HepG2 (cell line): ENCODE data around the gene USP32. TPM values are rescaled to one million over a fixed set of nuclear protein-coding genes. Genes with fewer than 3 reads are reported as not detected.

Experiments used
- ARNT2 ChIP-seq: sonication (generic); formaldehyde crosslinking; IDR thresholded peaks from 2 replicates; pipeline ENCODE4 v1.8.0; 2022; ENCODE audit warnings: mild to moderate bottlenecking, low read depth, missing genetic modification reagents, moderate library complexity
- ATAD3A ChIP-seq: sonication (generic); formaldehyde crosslinking; IDR thresholded peaks from 2 replicates; pipeline ENCODE4 v1.4.0; 2020; ENCODE audit warnings: missing genetic modification reagents
- KDM2A ChIP-seq: sonication (generic); formaldehyde crosslinking; IDR thresholded peaks from 2 replicates; pipeline ENCODE4 v1.4.0; 2020; ENCODE audit warnings: low read depth, missing genetic modification reagents, borderline replicate concordance
- MXD3 ChIP-seq: IDR thresholded peaks from 2 replicates; pipeline ENCODE4 v1.6.1; 2016; ENCODE audit warnings: mild to moderate bottlenecking, missing biosample characterization, missing genetic modification reagents
- NRL ChIP-seq: sonication (generic); formaldehyde crosslinking; IDR thresholded peaks from 2 replicates; pipeline ENCODE4 v1.5.0; 2020; ENCODE audit warnings: missing genetic modification reagents, mild to moderate bottlenecking, moderate library complexity, borderline replicate concordance
- REL ChIP-seq: sonication (generic); formaldehyde crosslinking; conservative IDR thresholded peaks from 2 replicates; pipeline ENCODE4 v1.8.0; 2022; ENCODE audit warnings: mild to moderate bottlenecking, missing genetic modification reagents, moderate library complexity
- SIN3A ChIP-seq: IDR thresholded peaks from 2 replicates; pipeline ENCODE4 v1.6.1; 2011; ENCODE audit warnings: low read depth, mild to moderate bottlenecking, control low read depth, low read length, borderline replicate concordance
- SMARCE1 ChIP-seq: fragments of 450-650 bp; IDR thresholded peaks from 2 replicates; pipeline ENCODE4 v1.6.1; 2017; ENCODE audit warnings: borderline replicate concordance
- SOX6 ChIP-seq, 2 experiments: fragments of 450-650 bp in 1 of 2; sonication (generic) in 1 of 2; formaldehyde crosslinking in 1 of 2; IDR thresholded peaks; 2 replicates each; pipeline versions ENCODE4 v1.4.0 to v1.6.1; 2017 to 2020; ENCODE audit warnings: antibody characterized with exemption in 1 of 2, mild to moderate bottlenecking in 1 of 2, missing genetic modification reagents in 1 of 2
- ZNF160 ChIP-seq: sonication (generic); formaldehyde crosslinking; IDR thresholded peaks from 2 replicates; pipeline ENCODE4 v1.8.0; 2022; ENCODE audit warnings: mild to moderate bottlenecking, inconsistent platforms, missing genetic modification reagents
- ZNF280D ChIP-seq: sonication (generic); formaldehyde crosslinking; IDR thresholded peaks from 2 replicates; pipeline ENCODE4 v1.5.1; 2020; ENCODE audit warnings: mild to moderate bottlenecking, missing genetic modification reagents
- ZNF567 ChIP-seq: sonication (generic); formaldehyde crosslinking; IDR thresholded peaks from 2 replicates; pipeline ENCODE4 v1.8.1; 2023; ENCODE audit warnings: mild to moderate bottlenecking, missing genetic modification reagents, borderline replicate concordance
- ZNF614 ChIP-seq: IDR thresholded peaks from 2 replicates; pipeline ENCODE4 v1.6.1; 2018; ENCODE audit warnings: missing biosample characterization, missing genetic modification reagents, inconsistent platforms, borderline replicate concordance
- ZNF615 ChIP-seq: sonication (generic); formaldehyde crosslinking; IDR thresholded peaks from 2 replicates; pipeline ENCODE4 v1.5.0; 2020; ENCODE audit warnings: mild to moderate bottlenecking, missing genetic modification reagents, borderline replicate concordance
- ZNF703 ChIP-seq: sonication (generic); formaldehyde crosslinking; IDR thresholded peaks from 2 replicates; pipeline ENCODE4 v1.5.1; 2020; ENCODE audit warnings: missing genetic modification reagents, mild to moderate bottlenecking, moderate library complexity, borderline replicate concordance
- polyA plus RNA-seq, 8 experiments: library from polyadenylated mRNA; depleted of rRNA in 3 of 8; stranded (reverse) in 7 of 8; unstranded in 1 of 8; fragments of >200 nt; fragmentation: Illumina TruSeq in 4 of 8; extraction: Trizol in 4 of 8; gene quantifications; 2 replicates each; pipeline versions ENCODE4 v1.2.1 to v1.2.3, GENCODE V29; 2011 to 2016; ENCODE audit warnings: low read depth in 4 of 8, missing spikeins in 1 of 8, mixed read lengths in 1 of 8; ENCODE audit not compliant: insufficient read depth in 1 of 8
- total RNA-seq, 5 experiments: library from RNA; depleted of rRNA; stranded (reverse); fragments of >200 nt; fragmentation: Illumina TruSeq; extraction: Trizol; gene quantifications; 2 replicates each; pipeline ENCODE4 v1.2.3, GENCODE V29; 2016; ENCODE audit warnings: low read depth in 1 of 5
- TF ChIP-seq, protein P1 (sequence below): sonication (generic); formaldehyde crosslinking; IDR thresholded peaks from 2 replicates; pipeline ENCODE4 v1.4.0; 2020; ENCODE audit warnings: missing genetic modification reagents, borderline replicate concordance
- TF ChIP-seq, protein P2 (sequence below): sonication (generic); formaldehyde crosslinking; IDR thresholded peaks from 2 replicates; pipeline ENCODE4 v1.5.1; 2020; ENCODE audit warnings: missing genetic modification reagents, mild to moderate bottlenecking, borderline replicate concordance
- TF ChIP-seq, protein P3 (sequence below): sonication (generic); formaldehyde crosslinking; IDR thresholded peaks from 2 replicates; pipeline ENCODE4 v1.9.0; 2021; ENCODE audit warnings: missing genetic modification reagents, mild to moderate bottlenecking, borderline replicate concordance

The USP32 gene
- total and polyA plus RNA-seq, 2 of the 13 experiments (the other 11 are each of a cell fraction or from before 2014, with no cell fraction given), result 24.9 to 39.9 TPM

DNA sequence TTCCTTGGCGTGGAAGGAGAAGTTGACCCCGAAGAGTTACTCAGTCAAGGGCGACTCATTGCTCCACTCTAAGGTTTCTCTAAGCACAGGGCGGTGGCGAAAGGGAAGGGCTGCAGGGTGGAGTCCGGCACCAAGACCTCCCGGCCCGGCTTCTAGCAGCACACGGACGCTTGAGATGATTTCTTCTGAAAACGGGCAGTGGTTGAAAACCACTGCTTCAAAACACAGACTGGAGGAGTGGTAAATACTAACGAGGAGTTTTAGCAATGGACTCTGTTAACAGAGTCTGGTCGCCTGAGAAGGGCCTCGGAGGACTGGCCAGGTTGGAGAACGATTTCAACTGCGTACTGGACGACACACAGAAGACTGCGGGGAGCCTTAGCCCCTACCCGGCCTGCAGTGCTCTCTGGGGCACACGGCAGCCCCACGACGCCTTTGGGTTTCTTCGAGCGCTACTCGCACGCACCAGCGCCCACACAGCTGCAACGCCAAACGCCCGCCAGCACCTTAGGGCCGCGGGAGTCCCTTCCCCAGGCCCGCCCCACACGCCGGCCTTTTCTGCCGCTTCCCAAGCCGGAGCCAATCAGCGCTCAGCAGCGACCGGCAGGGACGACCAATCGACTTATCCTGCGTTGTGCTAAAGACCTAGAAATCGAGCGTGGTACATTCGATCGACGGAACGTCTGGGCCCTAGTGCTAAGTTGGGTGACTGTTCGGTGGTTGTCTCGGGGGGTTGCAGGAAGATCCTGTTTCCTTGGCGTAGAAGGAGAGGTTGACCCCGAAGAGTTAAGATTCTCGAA, 256.6 kb downstream of the USP32 start (continued):
- peak; percentile 86; the same call in 1 of the 2 replicates for TF ChIP-seq ZNF280D (CRISPR knock-in tag)
- TF ChIP-seq, protein P1, sequence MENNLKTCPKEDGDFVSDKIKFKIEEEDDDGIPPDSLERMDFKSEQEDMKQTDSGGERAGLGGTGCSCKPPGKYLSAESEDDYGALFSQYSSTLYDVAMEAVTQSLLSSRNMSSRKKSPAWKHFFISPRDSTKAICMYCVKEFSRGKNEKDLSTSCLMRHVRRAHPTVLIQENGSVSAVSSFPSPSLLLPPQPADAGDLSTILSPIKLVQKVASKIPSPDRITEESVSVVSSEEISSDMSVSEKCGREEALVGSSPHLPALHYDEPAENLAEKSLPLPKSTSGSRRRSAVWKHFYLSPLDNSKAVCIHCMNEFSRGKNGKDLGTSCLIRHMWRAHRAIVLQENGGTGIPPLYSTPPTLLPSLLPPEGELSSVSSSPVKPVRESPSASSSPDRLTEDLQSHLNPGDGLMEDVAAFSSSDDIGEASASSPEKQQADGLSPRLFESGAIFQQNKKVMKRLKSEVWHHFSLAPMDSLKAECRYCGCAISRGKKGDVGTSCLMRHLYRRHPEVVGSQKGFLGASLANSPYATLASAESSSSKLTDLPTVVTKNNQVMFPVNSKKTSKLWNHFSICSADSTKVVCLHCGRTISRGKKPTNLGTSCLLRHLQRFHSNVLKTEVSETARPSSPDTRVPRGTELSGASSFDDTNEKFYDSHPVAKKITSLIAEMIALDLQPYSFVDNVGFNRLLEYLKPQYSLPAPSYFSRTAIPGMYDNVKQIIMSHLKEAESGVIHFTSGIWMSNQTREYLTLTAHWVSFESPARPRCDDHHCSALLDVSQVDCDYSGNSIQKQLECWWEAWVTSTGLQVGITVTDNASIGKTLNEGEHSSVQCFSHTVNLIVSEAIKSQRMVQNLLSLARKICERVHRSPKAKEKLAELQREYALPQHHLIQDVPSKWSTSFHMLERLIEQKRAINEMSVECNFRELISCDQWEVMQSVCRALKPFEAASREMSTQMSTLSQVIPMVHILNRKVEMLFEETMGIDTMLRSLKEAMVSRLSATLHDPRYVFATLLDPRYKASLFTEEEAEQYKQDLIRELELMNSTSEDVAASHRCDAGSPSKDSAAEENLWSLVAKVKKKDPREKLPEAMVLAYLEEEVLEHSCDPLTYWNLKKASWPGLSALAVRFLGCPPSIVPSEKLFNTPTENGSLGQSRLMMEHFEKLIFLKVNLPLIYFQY (CRISPR knock-in tag), result peak; percentile 38; the same call in 1 of the 2 replicates
- TF ChIP-seq ZNF614 (CRISPR knock-in tag), result peak; percentile 18; the same call in 1 of the 2 replicates
- TF ChIP-seq NRL (CRISPR knock-in tag), result peak; percentile 80
- 0 out of 2 replicates have a peak, but pooled peaks have one; percentile 81 for TF ChIP-seq ZNF703
- peak; percentile 76; the same call in 1 of the 2 replicates for TF ChIP-seq MXD3 (CRISPR knock-in tag)
- TF ChIP-seq SIN3A, result 0 out of 2 replicates have a peak, but pooled peaks have one; percentile 11
- no peak for TF ChIP-seq SMARCE1
- TF ChIP-seq ZNF567 (CRISPR knock-in tag), result peak; percentile 54; the same call in 1 of the 2 replicates
- TF ChIP-seq, protein P2, sequence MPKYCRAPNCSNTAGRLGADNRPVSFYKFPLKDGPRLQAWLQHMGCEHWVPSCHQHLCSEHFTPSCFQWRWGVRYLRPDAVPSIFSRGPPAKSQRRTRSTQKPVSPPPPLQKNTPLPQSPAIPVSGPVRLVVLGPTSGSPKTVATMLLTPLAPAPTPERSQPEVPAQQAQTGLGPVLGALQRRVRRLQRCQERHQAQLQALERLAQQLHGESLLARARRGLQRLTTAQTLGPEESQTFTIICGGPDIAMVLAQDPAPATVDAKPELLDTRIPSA (CRISPR knock-in tag), result no peak
- TF ChIP-seq REL (CRISPR knock-in tag), result peak; percentile 65; the same call in 1 of the 2 replicates
- TF ChIP-seq, protein P3, sequence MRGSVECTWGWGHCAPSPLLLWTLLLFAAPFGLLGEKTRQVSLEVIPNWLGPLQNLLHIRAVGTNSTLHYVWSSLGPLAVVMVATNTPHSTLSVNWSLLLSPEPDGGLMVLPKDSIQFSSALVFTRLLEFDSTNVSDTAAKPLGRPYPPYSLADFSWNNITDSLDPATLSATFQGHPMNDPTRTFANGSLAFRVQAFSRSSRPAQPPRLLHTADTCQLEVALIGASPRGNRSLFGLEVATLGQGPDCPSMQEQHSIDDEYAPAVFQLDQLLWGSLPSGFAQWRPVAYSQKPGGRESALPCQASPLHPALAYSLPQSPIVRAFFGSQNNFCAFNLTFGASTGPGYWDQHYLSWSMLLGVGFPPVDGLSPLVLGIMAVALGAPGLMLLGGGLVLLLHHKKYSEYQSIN (CRISPR knock-in tag), result no peak
- peak; percentile 88; the same call in 1 of the 2 replicates for TF ChIP-seq ZNF160 (CRISPR knock-in tag)
- TF ChIP-seq ZNF615, result no peak
- TF ChIP-seq ARNT2 (CRISPR knock-in tag), result no peak
- no peak for TF ChIP-seq ATAD3A (CRISPR knock-in tag)
- TF ChIP-seq SOX6 (IDR thresholded peaks at IDR 0.05), result no peak
- TF ChIP-seq SOX6 (CRISPR knock-in tag; IDR thresholded peaks at IDR 0.05), result peak; percentile 44
- TF ChIP-seq KDM2A (CRISPR knock-in tag), result peak; percentile 85
